ENCODE measurements around the gene BCLAF3.

Gene BCLAF3

DNA sequence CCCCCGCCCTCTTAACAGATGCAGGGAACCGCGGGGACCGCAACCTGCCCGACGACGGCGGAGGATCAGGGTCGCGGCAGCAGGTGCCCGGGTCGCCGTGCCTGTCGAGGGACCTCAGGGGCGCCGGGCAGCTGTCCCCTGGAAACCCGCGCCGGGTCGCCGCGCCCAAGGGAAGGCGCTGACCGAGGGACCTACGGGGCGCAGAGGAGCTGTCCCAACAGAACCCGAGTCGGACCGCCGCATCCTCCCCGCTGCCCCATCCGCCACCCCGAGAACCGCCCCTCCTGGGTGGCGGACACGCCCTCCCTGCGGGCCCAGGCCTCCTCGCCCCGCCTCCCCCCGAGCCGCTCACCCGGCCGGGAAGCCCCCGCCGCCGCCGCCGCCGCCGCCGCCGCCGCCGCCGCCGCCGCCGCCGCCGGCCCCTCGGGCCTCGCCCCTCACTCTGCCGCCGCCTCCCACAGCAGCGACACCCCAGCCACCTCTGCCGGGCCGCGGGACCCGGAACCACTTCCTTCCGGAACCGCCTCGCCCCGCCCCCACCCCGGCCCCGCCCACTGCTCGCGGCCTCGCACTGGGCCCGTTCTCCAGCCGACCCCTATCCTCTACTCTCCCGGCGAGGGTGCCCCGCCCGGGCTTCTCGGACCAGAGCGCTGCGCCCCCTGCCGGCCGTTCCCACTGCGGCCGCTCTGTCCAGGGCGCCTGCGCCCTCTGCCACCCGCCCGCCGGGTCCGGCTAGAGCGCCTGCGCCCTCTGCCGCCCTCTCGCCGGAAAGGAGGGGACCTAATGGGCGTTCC lies at the start of gene BCLAF3:
Gene BCLAF3 (minus strand): TSS at position 506 of the 794 bp plus-strand sequence. CDS start 20,797 bp downstream, outside the sequence.
- peak; percentile 93 for DNase-seq

GRCh38 chrX:20038966-20039365 lies 48.1 kb upstream of the BCLAF3 start:
- no peak for DNase-seq

DNA sequence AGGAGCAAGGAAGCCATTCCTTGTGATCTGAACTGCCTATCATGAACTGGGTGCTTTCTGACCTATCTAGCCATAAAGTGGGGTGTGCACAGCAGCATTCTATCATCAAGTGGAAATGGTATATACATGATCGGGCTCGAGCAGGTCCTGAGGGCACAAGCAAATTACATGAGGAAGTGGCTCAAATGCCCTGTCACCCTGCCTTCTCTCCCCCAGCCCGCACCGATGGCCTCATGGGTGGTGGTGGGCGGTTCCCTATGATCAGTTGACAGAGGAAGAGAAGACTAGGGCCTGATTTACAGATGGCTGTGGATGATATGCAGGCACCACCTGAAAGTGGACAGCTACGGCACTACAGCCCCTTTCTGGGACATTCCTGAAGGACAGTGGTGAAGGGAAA lies 46.3 kb upstream of the BCLAF3 start:
- no peak for DNase-seq

- DNase-seq: no peak
Measured at GRCh38 chrX:20032201-20032600, 41.3 kb upstream of the BCLAF3 start.

GRCh38 chrX:20029728-20030127 lies 38.9 kb upstream of the BCLAF3 start:
- no peak for DNase-seq

DNA sequence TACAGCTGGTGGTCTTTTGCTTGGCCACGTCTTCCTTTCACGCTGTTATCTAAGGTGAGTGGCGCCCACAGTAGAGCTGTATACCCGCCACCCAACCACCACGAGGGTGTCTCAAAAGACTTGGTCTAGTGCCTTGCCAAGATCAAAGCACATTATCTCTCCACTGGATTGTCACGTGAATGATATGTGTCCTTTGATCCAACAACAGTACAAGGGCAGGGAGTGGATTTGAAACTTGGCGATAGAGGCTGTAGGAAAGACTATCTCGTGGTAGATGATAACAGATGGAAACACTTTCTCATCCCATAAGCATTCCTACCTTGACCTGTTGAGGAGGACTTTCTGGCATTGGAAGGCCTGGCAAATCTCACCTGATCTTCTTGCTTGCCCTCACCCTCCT lies 37.7 kb upstream of the BCLAF3 start:
- no peak for DNase-seq

DNA sequence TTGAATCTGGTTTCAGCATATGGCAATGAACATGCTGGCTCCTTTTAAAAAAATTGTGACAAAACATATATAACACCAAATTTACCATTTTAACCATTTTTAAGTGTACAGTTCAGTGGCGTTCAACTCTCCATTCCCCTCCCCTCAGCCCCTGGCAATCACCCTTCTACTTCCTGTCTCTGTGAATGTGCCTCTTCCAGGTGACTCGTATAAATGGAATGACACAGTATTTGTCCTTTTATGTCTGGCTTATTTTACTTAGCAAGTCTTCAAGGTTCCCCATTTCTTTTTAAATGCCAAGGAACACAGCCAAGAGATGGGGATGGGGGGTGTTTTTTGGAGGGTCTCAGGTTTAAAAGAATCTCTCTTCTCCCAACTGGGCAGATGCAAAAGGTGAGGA lies 35.4 kb upstream of the BCLAF3 start:
- no peak for DNase-seq

GRCh38 chrX:20019672-20020365 lies 29.0 kb upstream of the BCLAF3 start:
- DNase-seq: no peak

GRCh38 chrX:20016616-20016945 lies 25.7 kb upstream of the BCLAF3 start:
- DNase-seq: no peak

GRCh38 chrX:20015945-20016615 lies 25.2 kb upstream of the BCLAF3 start:
- DNase-seq: no peak

DNA sequence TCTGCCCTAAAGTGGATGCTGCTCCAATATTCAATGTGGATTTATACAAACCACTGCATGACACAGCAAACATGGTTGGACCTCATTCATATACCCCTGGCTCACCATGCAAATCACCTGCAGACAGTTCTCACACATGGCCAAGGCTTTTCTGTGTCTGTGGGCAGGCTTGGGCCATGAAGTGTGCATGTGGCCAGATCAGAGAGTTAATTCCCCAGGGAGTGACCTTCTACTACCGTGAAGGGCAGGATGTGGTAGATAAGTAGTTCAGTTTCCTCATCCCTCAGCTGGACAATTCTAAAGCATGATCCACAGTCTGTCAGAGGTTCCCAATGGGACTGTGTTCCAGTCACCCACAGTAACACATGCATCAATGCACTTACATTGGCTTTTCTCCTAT lies 24.6 kb upstream of the BCLAF3 start:
- DNase-seq: no peak

DNA sequence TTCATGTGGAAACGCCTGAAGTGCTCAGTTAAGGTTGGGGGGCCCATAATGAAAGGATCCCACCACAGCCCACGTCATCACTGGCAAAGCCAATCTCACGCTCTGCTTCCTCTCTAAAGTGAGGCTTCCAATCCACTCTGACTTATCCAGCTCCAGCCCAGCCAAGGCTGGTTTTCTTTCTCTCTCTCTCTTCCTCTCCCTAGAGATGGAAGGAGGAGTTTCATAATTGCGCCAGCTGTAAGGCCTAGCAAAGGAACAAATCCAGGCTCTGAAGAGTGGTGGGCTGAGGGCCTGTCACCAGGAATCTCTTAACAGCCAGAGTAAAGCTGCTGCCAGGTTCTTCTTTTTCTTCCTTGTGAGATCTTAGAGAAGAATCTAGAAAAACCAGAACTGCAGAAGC lies 20.7 kb upstream of the BCLAF3 start:
- no peak for DNase-seq

GRCh38 chrX:20007962-20008622 lies 17.2 kb upstream of the BCLAF3 start:
- no peak for DNase-seq

DNA sequence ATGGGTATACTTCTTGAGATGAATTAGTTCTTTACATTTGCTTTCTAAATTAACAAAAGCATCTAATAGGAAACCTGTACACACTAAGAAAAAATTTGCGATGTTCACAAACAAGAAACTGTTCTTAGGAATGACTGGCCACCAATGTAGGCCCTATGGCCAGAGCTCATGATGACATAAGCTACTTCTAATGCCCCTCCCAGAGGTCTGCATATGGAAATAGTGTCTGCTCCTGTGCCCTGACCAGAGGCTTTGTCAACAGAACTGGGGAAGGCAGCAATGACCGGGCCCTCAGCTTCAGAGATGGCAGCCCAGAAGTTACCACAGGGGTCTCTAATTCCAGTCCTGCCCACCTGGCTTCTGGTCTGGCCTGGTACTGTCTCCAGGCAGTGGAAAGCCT lies 15.0 kb upstream of the BCLAF3 start:
- DNase-seq: no peak

GRCh38 chrX:20001588-20001987 lies 10.7 kb upstream of the BCLAF3 start:
- no peak for DNase-seq

- no peak for DNase-seq
Measured at GRCh38 chrX:19991350-19991718, 473 bp upstream of the BCLAF3 start.

- no peak for DNase-seq
Measured at GRCh38 chrX:19990151-19990555, 708 bp downstream of the BCLAF3 start.

- no peak for DNase-seq
Measured at GRCh38 chrX:19987856-19988255, 3.0 kb downstream of the BCLAF3 start.

- DNase-seq: no peak
Measured at GRCh38 chrX:19986531-19986930, 4.3 kb downstream of the BCLAF3 start.

DNA sequence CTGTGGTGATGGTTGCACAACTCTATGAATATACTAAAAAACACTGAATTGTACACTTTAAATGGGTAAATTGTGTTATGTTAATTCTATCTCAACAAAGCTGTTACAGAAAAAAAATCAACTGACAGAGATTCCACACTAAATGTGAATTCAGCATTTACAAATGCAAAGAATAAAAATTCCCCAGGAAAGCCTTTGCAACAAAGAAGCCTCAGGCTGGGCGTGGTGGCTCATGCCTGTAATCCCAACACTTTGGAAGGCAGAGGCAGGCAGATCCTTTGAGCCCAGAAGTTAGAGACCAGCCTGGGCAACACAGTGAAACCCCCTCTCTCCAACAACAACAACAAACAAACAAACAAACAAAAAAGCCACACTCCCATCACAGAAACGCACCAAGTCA lies 8.9 kb downstream of the BCLAF3 start:
- DNase-seq: no peak

- DNase-seq: no peak
Measured at GRCh38 chrX:19975845-19976244, 15.0 kb downstream of the BCLAF3 start.

- DNase-seq: no peak
Measured at GRCh38 chrX:19972984-19973383, 17.9 kb downstream of the BCLAF3 start.

- no peak for DNase-seq
Measured at GRCh38 chrX:19968276-19968675, 22.6 kb downstream of the BCLAF3 start.

- no peak for DNase-seq
Measured at GRCh38 chrX:19966056-19966455, 24.8 kb downstream of the BCLAF3 start.
